Memory B cell (primary cell): ENCODE results near the gene RPS29.

Experiments
- ATAC-seq: fragments of 150-1000 bp; cut with Tn5 transposase; 2 replicates; pipeline ENCODE4 v1.10.0; 2021; ENCODE audit warnings: low read depth, mild to moderate bottlenecking, moderate library complexity
- DNase-seq, 2 donors: peaks; one replicate each; pipeline ENCODE4 v3.0.0; 2022; ENCODE audit warnings: low spot score in 2 of 2
- H3K27ac Mint-ChIP-seq: one replicate; pipeline ENCODE4 v1.8.0; 2022; ENCODE audit warnings: mild to moderate bottlenecking, moderate library complexity, mixed read lengths
- H3K27me3 Mint-ChIP-seq: one replicate; pipeline ENCODE4 v1.8.0; 2022; ENCODE audit warnings: mixed read lengths
- H3K36me3 Mint-ChIP-seq: one replicate; pipeline ENCODE4 v1.8.0; 2022; ENCODE audit warnings: mild to moderate bottlenecking, mixed read lengths
- H3K4me1 Mint-ChIP-seq: one replicate; pipeline ENCODE4 v1.8.0; 2022; ENCODE audit warnings: mixed read lengths
- H3K4me3 Mint-ChIP-seq: one replicate; pipeline ENCODE4 v1.8.0; 2022; ENCODE audit warnings: mild to moderate bottlenecking, moderate library complexity, mixed read lengths
- H3K9me3 Mint-ChIP-seq: one replicate; pipeline ENCODE4 v1.8.0; 2022; ENCODE audit warnings: mixed read lengths

Gene RPS29

GRCh38 chr14:49584058-49584457, 2.1 kb downstream of the RPS29 start:
- no peak for DNase-seq
- Mint-ChIP-seq H3K27ac (peak overlapping the region; percentile 99), H3K9me3 (no peaks in the 10 kb centered on the region), H3K4me1 (peaks cover 33% of the 10 kb centered on the region), H3K27me3 (no peaks in the 10 kb centered on the region), H3K4me3 (peak overlapping the region; percentile 98), H3K36me3 (peaks cover 11% of the 10 kb centered on the region)
- no peak for ATAC-seq

GRCh38 chr14:49583629-49584028, 2.6 kb downstream of the RPS29 start:
- Mint-ChIP-seq H3K36me3 (peaks cover 11% of the 10 kb centered on the region), H3K27ac (peak overlapping the region; percentile 99)

GRCh38 chr14:49582113-49582977, 3.8 kb downstream of the RPS29 start:
- peak overlapping the region; percentile 9 for H3K27ac Mint-ChIP-seq
- no peak for ATAC-seq
- H3K4me1 Mint-ChIP-seq: peaks cover 33% of the 10 kb centered on the region
- no peak for DNase-seq
- H3K9me3 Mint-ChIP-seq: no peaks in the 10 kb centered on the region
- H3K4me3 Mint-ChIP-seq: no peak overlapping the region
- H3K36me3 Mint-ChIP-seq: peaks cover 13% of the 10 kb centered on the region
- H3K27me3 Mint-ChIP-seq: no peaks in the 10 kb centered on the region

More at GRCh38 chr14:49583629-49584028, 2.6 kb downstream of the RPS29 start:
- Mint-ChIP-seq H3K4me3 (peak overlapping the region; percentile 98), H3K4me1 (peaks cover 33% of the 10 kb centered on the region), H3K27me3 (no peaks in the 10 kb centered on the region), H3K9me3 (no peaks in the 10 kb centered on the region)
- DNase-seq (no peak), ATAC-seq (no peak)

GRCh38 chr14:49581209-49582112, 4.7 kb downstream of the RPS29 start:
- H3K4me1 Mint-ChIP-seq: peaks cover 33% of the 10 kb centered on the region
- H3K4me3 Mint-ChIP-seq: no peak overlapping the region
- H3K36me3 Mint-ChIP-seq: peaks cover 17% of the 10 kb centered on the region
- no peak for ATAC-seq
- no peaks in the 10 kb centered on the region for H3K27me3 Mint-ChIP-seq
- H3K27ac Mint-ChIP-seq: peak overlapping the region; percentile 9
- no peaks in the 10 kb centered on the region for H3K9me3 Mint-ChIP-seq
- no peak for DNase-seq

GRCh38 chr14:49579841-49580240, 6.3 kb downstream of the RPS29 start:
- peaks cover 25% of the 10 kb centered on the region for H3K4me1 Mint-ChIP-seq
- no peaks in the 10 kb centered on the region for H3K9me3 Mint-ChIP-seq
- H3K27ac Mint-ChIP-seq: no peak overlapping the region
- no peak overlapping the region for H3K4me3 Mint-ChIP-seq
- DNase-seq (no peak), ATAC-seq (no peak)
- H3K36me3 Mint-ChIP-seq: peaks cover 18% of the 10 kb centered on the region
- no peaks in the 10 kb centered on the region for H3K27me3 Mint-ChIP-seq

GRCh38 chr14:49578141-49578540, 8.0 kb downstream of the RPS29 start:
- ATAC-seq (no peak), DNase-seq (no peak)
- Mint-ChIP-seq H3K36me3 (peaks cover 27% of the 10 kb centered on the region), H3K27ac (no peak overlapping the region), H3K4me3 (no peak overlapping the region), H3K4me1 (peaks cover 18% of the 10 kb centered on the region), H3K9me3 (no peaks in the 10 kb centered on the region), H3K27me3 (no peaks in the 10 kb centered on the region)

- ATAC-seq: no peak
- H3K4me1 Mint-ChIP-seq: no peaks in the 10 kb centered on the region
These were observed 12.1 kb downstream of the RPS29 start for GRCh38 chr14:49574038-49574437.

GRCh38 chr14:49569281-49569680, 16.9 kb downstream of the RPS29 start:
- Mint-ChIP-seq H3K27ac (no peak overlapping the region), H3K4me1 (no peaks in the 10 kb centered on the region)
- no peak for DNase-seq

More at GRCh38 chr14:49574038-49574437, 12.1 kb downstream of the RPS29 start:
- Mint-ChIP-seq H3K9me3 (no peaks in the 10 kb centered on the region), H3K36me3 (peaks cover 27% of the 10 kb centered on the region), H3K4me3 (no peak overlapping the region), H3K27ac (no peak overlapping the region), H3K27me3 (no peaks in the 10 kb centered on the region)
- no peak for DNase-seq

GRCh38 chr14:49566714-49567113, 19.5 kb downstream of the RPS29 start:
- H3K27ac Mint-ChIP-seq: no peak overlapping the region
- ATAC-seq (no peak), DNase-seq (no peak)

More at GRCh38 chr14:49569281-49569680, 16.9 kb downstream of the RPS29 start:
- H3K27me3 Mint-ChIP-seq: no peaks in the 10 kb centered on the region
- ATAC-seq: no peak
- no peak overlapping the region for H3K4me3 Mint-ChIP-seq
- H3K36me3 Mint-ChIP-seq: peaks cover 13% of the 10 kb centered on the region
- no peaks in the 10 kb centered on the region for H3K9me3 Mint-ChIP-seq

GRCh38 chr14:49559979-49560768, 26.0 kb downstream of the RPS29 start:
- ATAC-seq (no peak), DNase-seq (no peak)
- Mint-ChIP-seq H3K27me3 (peaks cover 5% of the 10 kb centered on the region), H3K4me1 (peaks cover 2% of the 10 kb centered on the region), H3K9me3 (peaks cover 2% of the 10 kb centered on the region), H3K36me3 (peaks cover 2% of the 10 kb centered on the region), H3K27ac (no peak overlapping the region), H3K4me3 (no peak overlapping the region)

More at GRCh38 chr14:49566714-49567113, 19.5 kb downstream of the RPS29 start:
- Mint-ChIP-seq H3K27me3 (peaks cover 2% of the 10 kb centered on the region), H3K9me3 (peaks cover 2% of the 10 kb centered on the region), H3K4me3 (no peak overlapping the region), H3K4me1 (no peaks in the 10 kb centered on the region), H3K36me3 (peaks cover 8% of the 10 kb centered on the region)

- Mint-ChIP-seq H3K27me3 (no peaks in the 10 kb centered on the region), H3K4me3 (no peak overlapping the region), H3K36me3 (no peaks in the 10 kb centered on the region), H3K9me3 (no peaks in the 10 kb centered on the region), H3K27ac (no peak overlapping the region), H3K4me1 (no peaks in the 10 kb centered on the region)
- ATAC-seq (no peak), DNase-seq (no peak)
These were observed 32.3 kb downstream of the RPS29 start for GRCh38 chr14:49553892-49554291.

- Mint-ChIP-seq H3K9me3 (peaks cover under 1% of the 10 kb centered on the region), H3K27ac (no peak overlapping the region), H3K4me1 (no peaks in the 10 kb centered on the region), H3K36me3 (no peaks in the 10 kb centered on the region), H3K4me3 (no peak overlapping the region), H3K27me3 (peaks cover under 1% of the 10 kb centered on the region)
- DNase-seq (no peak), ATAC-seq (no peak)
These were observed 33.1 kb downstream of the RPS29 start for GRCh38 chr14:49553106-49553505.

GRCh38 chr14:49551569-49551968, 34.6 kb downstream of the RPS29 start:
- Mint-ChIP-seq H3K4me1 (no peaks in the 10 kb centered on the region), H3K9me3 (peaks cover 1% of the 10 kb centered on the region), H3K27ac (no peak overlapping the region), H3K36me3 (no peaks in the 10 kb centered on the region), H3K4me3 (no peak overlapping the region), H3K27me3 (peaks cover 2% of the 10 kb centered on the region)
- DNase-seq (no peak), ATAC-seq (no peak)
